ENCODE results near the gene TTC23L. TPM values are rescaled to one million over a fixed set of nuclear protein-coding genes. Genes with fewer than 3 reads are reported as not detected.
A peak's percentile ranks its signal among the peaks of the same experiment; 100 is the strongest.

Gene TTC23L
- total and polyA plus RNA-seq, 4 donors = 0.62 to 6.1 (median 0.72) TPM; not detected in 1

- intact Hi-C loops (cut with DNase I) = no loop called here
- Histone ChIP-seq H3K27me3 (ENCODE audit: control insufficient read depth in 1 of 2, insufficient read depth in 2 of 2, low read length in 1 of 2) (no peaks in the 10 kb centered on the region), H3K27ac (ENCODE audit: low read depth in 1 of 2, low read length in 2 of 2) (no peak overlapping the region), H3K4me1 (ENCODE audit: control insufficient read depth in 1 of 2, insufficient read depth in 2 of 2, low read length in 2 of 2) (no peaks in the 10 kb centered on the region), H3K4me3 (ENCODE audit: low read length in 2 of 2) (no peak overlapping the region), H3K9me3 (ENCODE audit: control insufficient read depth, low read length) (no peaks in the 10 kb centered on the region), H3K36me3 (ENCODE audit: control insufficient read depth in 1 of 2, insufficient read depth in 2 of 2, low read length in 1 of 2) (no peaks in the 10 kb centered on the region)
- DNase-seq (no peak), ATAC-seq (ENCODE audit: low FRiP score) (no peak)
Measured at GRCh38 chr5:34924462-34924765, 85.5 kb downstream of the TTC23L start.

- ATAC-seq (ENCODE audit: low FRiP score) = no peak
- H3K4me3 ChIP-seq (ENCODE audit: low read length in 2 of 2) = no peak overlapping the region
- no peak for DNase-seq
- H3K9me3 ChIP-seq (ENCODE audit: control insufficient read depth, low read length) = no peaks in the 10 kb centered on the region
- no peak overlapping the region for H3K27ac ChIP-seq (ENCODE audit: low read depth in 1 of 2, low read length in 2 of 2)
- intact Hi-C loops (cut with DNase I) = no loop called here
- peaks cover 0 to 4% of the 10 kb centered on the region in 2 donors for H3K4me1 ChIP-seq (ENCODE audit: control insufficient read depth in 1 of 2, insufficient read depth in 2 of 2, low read length in 2 of 2)
- 91 to 92% methylated on average over 3 of the region's 3 CpGs for WGBS, 2 donors
- no peaks in the 10 kb centered on the region for H3K27me3 ChIP-seq (ENCODE audit: control insufficient read depth in 1 of 2, insufficient read depth in 2 of 2, low read length in 1 of 2)
- H3K36me3 ChIP-seq (ENCODE audit: control insufficient read depth in 1 of 2, insufficient read depth in 2 of 2, low read length in 1 of 2) = no peaks in the 10 kb centered on the region
Measured at GRCh38 chr5:34926318-34926888, 87.4 kb downstream of the TTC23L start.

GRCh38 chr5:34927785-34928184 is 88.8 kb downstream of the TTC23L start:
- H3K36me3 ChIP-seq (ENCODE audit: control insufficient read depth in 1 of 2, insufficient read depth in 2 of 2, low read length in 1 of 2) = no peaks in the 10 kb centered on the region
- H3K27me3 ChIP-seq (ENCODE audit: control insufficient read depth in 1 of 2, insufficient read depth in 2 of 2, low read length in 1 of 2) = no peaks in the 10 kb centered on the region
- intact Hi-C loops (cut with DNase I) = no loop called here
- H3K27ac ChIP-seq (ENCODE audit: low read depth in 1 of 2, low read length in 2 of 2) = no peak overlapping the region
- DNase-seq (no peak), ATAC-seq (ENCODE audit: low FRiP score) (no peak)
- H3K4me1 ChIP-seq (ENCODE audit: control insufficient read depth in 1 of 2, insufficient read depth in 2 of 2, low read length in 2 of 2) = peaks cover 0 to 4% of the 10 kb centered on the region in 2 donors
- no peaks in the 10 kb centered on the region for H3K9me3 ChIP-seq (ENCODE audit: control insufficient read depth, low read length)
- H3K4me3 ChIP-seq (ENCODE audit: low read length in 2 of 2) = no peak overlapping the region
- WGBS, 2 donors = 94 to 97% methylated on average over 5 of the region's 5 CpGs

- 85 to 91% methylated on average over 5 of the region's 5 CpGs for WGBS, 2 donors
Measured at GRCh38 chr5:34928267-34928666, 89.3 kb downstream of the TTC23L start.

GRCh38 chr5:34929134-34929719 is 90.3 kb downstream of the TTC23L start, which contains the start of gene DNAJC21:
TSS of gene DNAJC21 (plus strand) at chr5:34929559. CDS start at chr5:34929820, 261 bp downstream.
- peak; percentile 99 to 100 for DNase-seq
- Histone ChIP-seq H3K27ac (ENCODE audit: low read depth in 1 of 2, low read length in 2 of 2) (peak within 1 kb of the TSS; percentile 84 to 95), H3K4me1 (ENCODE audit: control insufficient read depth in 1 of 2, insufficient read depth in 2 of 2, low read length in 2 of 2) (peaks cover 0 to 4% of the 10 kb centered on the region in 2 donors), H3K4me3 (ENCODE audit: low read length in 2 of 2) (peak within 1 kb of the TSS; percentile 57 to 73), H3K36me3 (ENCODE audit: control insufficient read depth in 1 of 2, insufficient read depth in 2 of 2, low read length in 1 of 2) (no peaks in the 10 kb centered on the region), H3K27me3 (ENCODE audit: control insufficient read depth in 1 of 2, insufficient read depth in 2 of 2, low read length in 1 of 2) (no peaks in the 10 kb centered on the region), H3K9me3 (ENCODE audit: control insufficient read depth, low read length) (no peaks in the 10 kb centered on the region)
- intact Hi-C loops (cut with DNase I) = loop anchor here in 1 of 2 donors (1.0 kb wide), 1 partner anchor 14 kb away; the partner anchor contains the start of genes BRIX1 and RAD1
- WGBS, 2 donors = 1% methylated on average over 51 to 63 of the region's 63 CpGs
- ATAC-seq (ENCODE audit: low FRiP score) = peak; percentile 99

More at GRCh38 chr5:34928267-34928666, 89.3 kb downstream of the TTC23L start:
- Histone ChIP-seq H3K4me3 (ENCODE audit: low read length in 2 of 2) (no peak overlapping the region), H3K4me1 (ENCODE audit: control insufficient read depth in 1 of 2, insufficient read depth in 2 of 2, low read length in 2 of 2) (peaks cover 0 to 4% of the 10 kb centered on the region in 2 donors), H3K27me3 (ENCODE audit: control insufficient read depth in 1 of 2, insufficient read depth in 2 of 2, low read length in 1 of 2) (no peaks in the 10 kb centered on the region), H3K9me3 (ENCODE audit: control insufficient read depth, low read length) (no peaks in the 10 kb centered on the region), H3K27ac (ENCODE audit: low read depth in 1 of 2, low read length in 2 of 2) (no peak overlapping the region), H3K36me3 (ENCODE audit: control insufficient read depth in 1 of 2, insufficient read depth in 2 of 2, low read length in 1 of 2) (no peaks in the 10 kb centered on the region)
- intact Hi-C loops (cut with DNase I) = no loop called here
- ATAC-seq (ENCODE audit: low FRiP score) (no peak), DNase-seq (no peak)

- WGBS, 2 donors = 1% methylated on average over 45 to 70 of the region's 70 CpGs
- Histone ChIP-seq H3K9me3 (ENCODE audit: control insufficient read depth, low read length) (no peaks in the 10 kb centered on the region), H3K27ac (ENCODE audit: low read depth in 1 of 2, low read length in 2 of 2) (peak overlapping the region; percentile 84 to 95), H3K4me1 (ENCODE audit: control insufficient read depth in 1 of 2, insufficient read depth in 2 of 2, low read length in 2 of 2) (peaks cover 2 to 4% of the 10 kb centered on the region in 2 donors), H3K4me3 (ENCODE audit: low read length in 2 of 2) (peak overlapping the region; percentile 57 to 73), H3K36me3 (ENCODE audit: control insufficient read depth in 1 of 2, insufficient read depth in 2 of 2, low read length in 1 of 2) (no peaks in the 10 kb centered on the region), H3K27me3 (ENCODE audit: control insufficient read depth in 1 of 2, insufficient read depth in 2 of 2, low read length in 1 of 2) (no peaks in the 10 kb centered on the region)
- peak; percentile 93 to 95 for DNase-seq
- ATAC-seq (ENCODE audit: low FRiP score) = peak; percentile 82
- intact Hi-C loops (cut with DNase I) = loop anchor here in 1 of 2 donors (1.0 kb wide), 1 partner anchor 15 kb away; the partner anchor contains the start of genes BRIX1 and RAD1
Measured at GRCh38 chr5:34929720-34930461, 90.9 kb downstream of the TTC23L start.

GRCh38 chr5:34930462-34930844 is 91.5 kb downstream of the TTC23L start:
- Histone ChIP-seq H3K27ac (ENCODE audit: low read depth in 1 of 2, low read length in 2 of 2) (peak overlapping the region in 1 of 2 donors; percentile 84), H3K4me3 (ENCODE audit: low read length in 2 of 2) (peak overlapping the region; percentile 57 to 73), H3K9me3 (ENCODE audit: control insufficient read depth, low read length) (no peaks in the 10 kb centered on the region), H3K36me3 (ENCODE audit: control insufficient read depth in 1 of 2, insufficient read depth in 2 of 2, low read length in 1 of 2) (no peaks in the 10 kb centered on the region), H3K27me3 (ENCODE audit: control insufficient read depth in 1 of 2, insufficient read depth in 2 of 2, low read length in 1 of 2) (no peaks in the 10 kb centered on the region), H3K4me1 (ENCODE audit: control insufficient read depth in 1 of 2, insufficient read depth in 2 of 2, low read length in 2 of 2) (peaks cover 2 to 4% of the 10 kb centered on the region in 2 donors)
- ATAC-seq (ENCODE audit: low FRiP score) (no peak), DNase-seq (no peak)
- intact Hi-C loops (cut with DNase I) = no loop called here
- WGBS, 2 donors = 3% methylated on average over 3 of the region's 3 CpGs

GRCh38 chr5:34930870-34931269 is 91.9 kb downstream of the TTC23L start:
- DNase-seq = no peak
- intact Hi-C loops (cut with DNase I) = no loop called here
- peak overlapping the region in 1 of 2 donors; percentile 57 for H3K4me3 ChIP-seq (ENCODE audit: low read length in 2 of 2)
- 74 to 75% methylated on average over 4 of the region's 4 CpGs for WGBS, 2 donors
- H3K36me3 ChIP-seq (ENCODE audit: control insufficient read depth in 1 of 2, insufficient read depth in 2 of 2, low read length in 1 of 2) = no peaks in the 10 kb centered on the region
- peaks cover 2 to 4% of the 10 kb centered on the region in 2 donors for H3K4me1 ChIP-seq (ENCODE audit: control insufficient read depth in 1 of 2, insufficient read depth in 2 of 2, low read length in 2 of 2)
- no peak overlapping the region for H3K27ac ChIP-seq (ENCODE audit: low read depth in 1 of 2, low read length in 2 of 2)
- H3K9me3 ChIP-seq (ENCODE audit: control insufficient read depth, low read length) = no peaks in the 10 kb centered on the region
- no peaks in the 10 kb centered on the region for H3K27me3 ChIP-seq (ENCODE audit: control insufficient read depth in 1 of 2, insufficient read depth in 2 of 2, low read length in 1 of 2)
- no peak for ATAC-seq (ENCODE audit: low FRiP score)
